MM.1S (cell line): ENCODE data around the gene MRPL19.

Experiments used
- CTCF ChIP-seq: fragments of 300-600 bp; sonication (generic); IDR thresholded peaks from 2 replicates; pipeline ENCODE4 v1.5.1; 2016; ENCODE audit warnings: antibody characterized with exemption, low read length, mixed read lengths
- EZH2 ChIP-seq: fragments of 300-600 bp; sonication (generic); optimal IDR thresholded peaks from 2 replicates; pipeline ENCODE3; 2017; ENCODE audit warnings: low read depth, mild to moderate bottlenecking, antibody characterized with exemption, low read length, mixed read lengths
- EZH2phosphoT487 ChIP-seq: fragments of 300-600 bp; sonication (generic); IDR thresholded peaks from 2 replicates; pipeline ENCODE4 v1.6.1; 2018; ENCODE audit warnings: antibody characterized with exemption, low read length

- TF ChIP-seq EZH2 (no peak), CTCF (no peak), EZH2phosphoT487 (no peak)
Measured at GRCh38 chr2:75647771-75648170, 1.2 kb downstream of the MRPL19 start.
